Ishikawa (cell line): ENCODE results near the gene APOBR.

ENCODE experiments used
- CEBPB ChIP-seq: IDR thresholded peaks from 2 replicates; pipeline ENCODE4 v1.6.1; 2012
- EGR1 ChIP-seq: IDR thresholded peaks from 2 replicates; pipeline ENCODE4 v1.6.1; 2012
- FOXM1 ChIP-seq: IDR thresholded peaks from 2 replicates; pipeline ENCODE4 v1.6.1; 2012; ENCODE audit warnings: low read depth, borderline replicate concordance
- REST ChIP-seq: IDR thresholded peaks from 2 replicates; pipeline ENCODE4 v1.6.1; 2012; ENCODE audit warnings: low read depth, mild to moderate bottlenecking
- TAF1 ChIP-seq: IDR thresholded peaks from 2 replicates; pipeline ENCODE4 v1.6.1; 2012; ENCODE audit warnings: low read depth, mild to moderate bottlenecking
- YY1 ChIP-seq: IDR thresholded peaks from 2 replicates; pipeline ENCODE4 v1.6.1; 2012; ENCODE audit warnings: low read depth

- TF ChIP-seq YY1 (no peak), CEBPB (no peak), FOXM1 (no peak), TAF1 (no peak), REST (no peak), EGR1 (no peak)
These were observed 45.9 kb downstream of the APOBR start for GRCh38 chr16:28540346-28540745.
